Suppressor macrophage treated with lipopolysaccharide for 4 hours (primary cell): Measurements from ENCODE around the gene GRK4.
"Not testable (repeated sequence)": the region's sequence is repeated elsewhere in the genome, so short reads cannot be mapped to it uniquely, and the experiment has no call there.

Experiments used
- DNase-seq: peaks from one replicate; pipeline ENCODE4 v3.0.0-alpha.2; 2020

GRK4 gene

GRCh38 chr4:2963175-2963965 is at the start of gene GRK4, which contains the start of gene NOP14:
GRK4 (plus strand) TSS chr4:2963571; CDS start chr4:2964071, 500 bp downstream.
NOP14 (minus strand) TSS chr4:2963406; CDS start chr4:2963319, 87 bp downstream.
- peak; percentile 99 for DNase-seq

GRCh38 chr4:2914256-2915126 is 48.9 kb upstream of the GRK4 start:
- DNase-seq, result no peak

GRCh38 chr4:2915789-2916188 is 47.6 kb upstream of the GRK4 start:
- DNase-seq, result no peak

GRCh38 chr4:2916696-2917095 is 46.7 kb upstream of the GRK4 start:
- DNase-seq, result not testable (repeated sequence)

GRCh38 chr4:2918300-2918699 is 45.1 kb upstream of the GRK4 start:
- not testable (repeated sequence) for DNase-seq

- DNase-seq, result not testable (repeated sequence)
Observed at GRCh38 chr4:2918714-2919113, 44.7 kb upstream of the GRK4 start.

- not testable (repeated sequence) for DNase-seq
Observed at GRCh38 chr4:2922453-2923101, 40.8 kb upstream of the GRK4 start.

- DNase-seq, result peak; percentile 58
Observed at GRCh38 chr4:2923141-2923551, 40.2 kb upstream of the GRK4 start.

- DNase-seq, result no peak
Observed at GRCh38 chr4:2923668-2924173, 39.6 kb upstream of the GRK4 start.

GRCh38 chr4:2924286-2924685 is 39.1 kb upstream of the GRK4 start:
- DNase-seq, result no peak

- DNase-seq, result no peak
Observed at GRCh38 chr4:2924765-2925301, 38.5 kb upstream of the GRK4 start.

- DNase-seq, result no peak
Observed at GRCh38 chr4:2925496-2925895, 37.9 kb upstream of the GRK4 start.

GRCh38 chr4:2925931-2926860 is 37.2 kb upstream of the GRK4 start:
- DNase-seq, result no peak

GRCh38 chr4:2927016-2927695 is 36.2 kb upstream of the GRK4 start:
- no peak for DNase-seq

- DNase-seq, result no peak
Observed at GRCh38 chr4:2927696-2928075, 35.7 kb upstream of the GRK4 start.

- no peak for DNase-seq
Observed at GRCh38 chr4:2928242-2929176, 34.9 kb upstream of the GRK4 start.

- DNase-seq, result no peak
Observed at GRCh38 chr4:2929469-2929868, 33.9 kb upstream of the GRK4 start.

- no peak for DNase-seq
Observed at GRCh38 chr4:2930135-2930757, 33.1 kb upstream of the GRK4 start.

GRCh38 chr4:2930758-2931511 is 32.4 kb upstream of the GRK4 start:
- no peak for DNase-seq
